BJ (cell line): ENCODE measurements around the gene NGEF. TPM values are rescaled to one million over a fixed set of nuclear protein-coding genes. Genes with fewer than 3 reads are reported as not detected.

Experiments used
- CTCF ChIA-PET: fragments of 350-600 bp; formaldehyde crosslinking; extraction: SDS; loops from one replicate; lab custom pipeline; 2021; ENCODE audit warnings: antibody characterized with exemption, inconsistent platforms; lab: Yijun Ruan, JAX
- POLR2A ChIA-PET: fragments of 300-600 bp; sonication (Branson Sonifier 250); formaldehyde crosslinking; extraction: SDS; loops from one replicate; lab custom pipeline; 2021; ENCODE audit warnings: antibody characterized with exemption; lab: Charles Lee
- DNase-seq: peaks from one replicate; pipeline ENCODE4 v3.0.0-alpha.2; 2011; ENCODE audit warnings: low read depth
- H3K27me3 ChIP-seq: 2 replicates; pipeline ENCODE4 v1.6.0; 2011; ENCODE audit warnings: low read length; ENCODE audit not compliant: control insufficient read depth, insufficient read depth
- H3K36me3 ChIP-seq: 2 replicates; pipeline ENCODE4 v1.5.1; 2011; ENCODE audit warnings: low read length; ENCODE audit not compliant: control insufficient read depth, insufficient read depth
- H3K4me3 ChIP-seq: 2 replicates; pipeline ENCODE4 v1.5.1; 2011; ENCODE audit warnings: low read depth, mild to moderate bottlenecking, control low read depth, low read length
- CTCF ChIP-seq: IDR thresholded peaks from 2 replicates; pipeline ENCODE4 v1.5.1; 2011; ENCODE audit warnings: low read depth, mild to moderate bottlenecking, control low read depth, inconsistent platforms, low read length, moderate library complexity; ENCODE audit not compliant: insufficient read depth
- polyA plus RNA-seq: library from polyadenylated mRNA; depleted of rRNA; stranded (reverse); fragments of >200 nt; gene quantifications from 2 replicates; pipeline ENCODE4 v1.2.3, GENCODE V29; 2011

The NGEF gene
- polyA plus RNA-seq, 1 experiment, result 0.23 TPM

DNA sequence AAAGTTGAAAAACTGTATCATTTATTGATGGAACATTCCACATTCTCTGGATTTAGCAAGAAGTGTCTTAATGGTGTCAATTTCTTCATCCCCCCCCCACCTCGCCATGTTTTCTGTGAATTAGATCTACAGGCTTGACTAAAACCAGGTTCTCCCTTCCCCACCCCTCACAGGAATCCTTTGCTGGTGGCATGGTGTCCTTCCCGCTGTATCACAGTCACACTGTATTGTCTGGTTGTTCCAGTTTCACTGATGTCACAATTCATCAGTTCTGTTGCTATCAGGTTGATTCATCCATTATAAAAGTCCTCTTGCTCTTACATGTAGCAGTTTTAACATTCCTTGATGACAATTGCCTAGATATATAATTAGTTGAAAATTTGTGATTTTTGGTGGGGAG is 149.1 kb downstream of the NGEF start:
- POLR2A ChIA-PET, result no interaction called here
- no peak for DNase-seq
- no peak for TF ChIP-seq CTCF
- no peak overlapping the region for H3K4me3 ChIP-seq
- no peaks in the 10 kb centered on the region for H3K27me3 ChIP-seq
- CTCF ChIA-PET, result interaction anchor here (0.6 kb wide), 1 partner anchor 190 kb away, joined by 4 read pairs; no protein-coding TSS in a partner anchor
- no peaks in the 10 kb centered on the region; the same call in 1 of the 2 replicates for H3K36me3 ChIP-seq

DNA sequence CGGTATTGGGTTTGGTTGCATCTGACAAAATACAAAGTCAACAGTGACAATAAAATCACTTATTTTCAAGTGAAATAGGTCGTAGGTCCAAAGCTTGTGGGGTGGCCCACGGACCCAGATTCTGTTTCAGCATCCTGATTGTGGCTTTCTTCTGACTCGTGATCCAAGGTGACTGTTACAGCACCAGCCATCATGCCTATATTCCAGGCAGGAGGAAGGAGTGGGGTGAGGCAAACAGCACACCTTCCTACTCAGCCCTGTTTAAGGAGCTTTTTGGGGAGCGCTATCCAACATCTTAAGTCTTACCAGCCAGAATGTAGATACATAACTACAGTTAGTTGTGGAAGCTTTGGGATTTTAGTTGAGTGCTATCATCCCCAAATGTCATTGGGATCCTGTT is 151.7 kb downstream of the NGEF start:
- no peak for DNase-seq
- TF ChIP-seq CTCF, result no peak
- no peak overlapping the region for H3K4me3 ChIP-seq
- ChIA-PET CTCF (interaction anchor here (1.0 to 2.3 kb wide), 6 partner anchors 9 to 193 kb away, joined by 3 to 8 read pairs (median 4); partner anchors contain the start of gene SNORC), POLR2A (no interaction called here)
- peaks cover 5% of the 10 kb centered on the region; the same call in 1 of the 2 replicates for H3K36me3 ChIP-seq
- no peaks in the 10 kb centered on the region for H3K27me3 ChIP-seq

DNA sequence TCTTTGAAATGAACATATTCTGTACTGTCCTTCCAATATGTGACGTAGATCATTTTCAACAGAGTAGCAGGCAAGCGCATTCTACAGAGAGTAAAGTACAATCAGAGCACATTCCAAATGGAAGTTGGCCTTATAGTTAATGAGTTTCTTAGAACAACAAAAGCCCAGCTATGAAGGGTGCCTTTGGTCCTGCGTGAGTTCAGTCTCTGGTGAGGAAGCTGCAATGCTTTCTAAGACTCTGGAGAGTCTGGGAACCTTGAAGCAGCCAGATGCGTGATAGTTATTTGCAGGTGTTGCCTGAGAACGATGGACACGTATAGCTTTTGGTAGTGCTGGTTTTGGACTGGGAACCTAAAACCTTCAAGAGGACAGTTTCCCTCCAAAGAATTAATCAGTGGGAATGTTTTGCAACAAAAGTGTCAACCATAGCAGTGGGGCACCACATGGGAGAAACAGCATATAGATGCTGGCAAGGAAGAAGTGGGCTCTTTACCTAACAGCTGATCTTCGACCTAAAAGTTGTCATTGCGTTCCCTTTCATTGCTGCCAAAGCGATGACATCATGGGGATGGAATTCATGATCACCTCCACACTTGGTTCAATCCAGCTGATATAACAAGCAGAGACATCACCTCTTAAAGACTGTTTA is 152.3 kb downstream of the NGEF start:
- DNase-seq, result no peak
- H3K4me3 ChIP-seq, result no peak overlapping the region
- H3K27me3 ChIP-seq, result no peaks in the 10 kb centered on the region
- H3K36me3 ChIP-seq, result peaks cover 5% of the 10 kb centered on the region; the same call in 1 of the 2 replicates
- ChIA-PET POLR2A (no interaction called here), CTCF (interaction anchor here (1.0 to 2.3 kb wide), 6 partner anchors 8 to 194 kb away, joined by 3 to 8 read pairs (median 4); partner anchors contain the start of gene SNORC)
- no peak for TF ChIP-seq CTCF

GRCh38 chr2:232859385-232859916 is 153.6 kb downstream of the NGEF start:
- DNase-seq, result no peak
- no peak overlapping the region for H3K4me3 ChIP-seq
- H3K36me3 ChIP-seq, result peaks cover 5% of the 10 kb centered on the region
- no peak for TF ChIP-seq CTCF
- ChIA-PET CTCF (interaction anchor here (1.0 to 1.6 kb wide), 2 partner anchors 193 to 391 kb away, joined by 5 to 6 read pairs; partner anchors contain the start of gene ATG16L1), POLR2A (no interaction called here)
- no peaks in the 10 kb centered on the region for H3K27me3 ChIP-seq

DNA sequence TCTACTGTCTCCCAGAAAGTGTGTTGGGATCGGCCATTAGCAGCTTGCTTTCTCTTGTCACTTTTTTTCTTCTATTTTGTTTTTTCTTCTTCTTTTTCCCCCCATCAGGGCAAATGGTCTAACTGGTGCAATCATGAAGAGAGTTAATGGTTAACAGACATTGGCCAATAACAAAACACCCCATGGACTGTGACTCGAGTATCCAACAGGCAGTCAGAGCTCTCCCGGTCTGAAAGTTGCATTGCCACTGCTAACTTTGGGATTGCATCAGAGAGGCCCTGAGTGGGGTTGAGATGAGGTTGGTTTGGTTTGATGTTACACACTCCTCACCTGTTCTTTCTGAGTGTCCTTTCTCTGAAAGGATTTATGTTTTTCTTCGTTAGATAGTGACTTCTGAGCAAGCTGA is 155.9 kb downstream of the NGEF start:
- ChIA-PET POLR2A (no interaction called here), CTCF (interaction anchor here (1.0 to 2.6 kb wide), 3 partner anchors 10 to 197 kb away, joined by 3 to 11 read pairs (median 3); no protein-coding TSS in a partner anchor)
- Histone ChIP-seq H3K36me3 (peaks cover 5% of the 10 kb centered on the region), H3K27me3 (no peaks in the 10 kb centered on the region), H3K4me3 (no peak overlapping the region)
- DNase-seq, result no peak
- no peak for TF ChIP-seq CTCF
